Middle frontal gyrus (tissue), 1 donor: ENCODE results near the gene TSPYL6.

ENCODE experiments used
- DNase-seq: peaks from one replicate; pipeline ENCODE4 v3.0.0-alpha.2; 2015; ENCODE audit warnings: low spot score; ENCODE audit errors: extremely low spot score

Gene TSPYL6

DNA sequence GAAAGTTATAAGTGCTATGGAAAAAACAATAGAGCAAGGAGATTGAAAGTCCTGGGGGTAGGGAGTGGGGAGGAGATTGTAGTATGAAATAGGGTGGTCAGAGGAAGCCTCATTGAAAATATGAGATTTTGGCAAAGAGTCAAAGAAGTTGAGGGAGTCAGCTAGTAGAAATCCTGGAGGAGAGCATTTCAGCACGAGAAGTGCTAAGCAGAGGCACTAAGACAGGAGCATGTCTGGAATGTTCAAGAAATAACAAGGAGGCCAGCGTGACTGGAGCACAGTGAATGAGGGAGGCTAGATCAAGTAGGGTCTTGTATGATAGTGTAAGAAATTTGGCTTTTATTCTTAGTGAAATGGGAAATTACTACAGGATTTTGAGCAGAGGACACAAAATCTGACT, 2.1 kb upstream of the TSPYL6 start:
- no peak for DNase-seq

DNA sequence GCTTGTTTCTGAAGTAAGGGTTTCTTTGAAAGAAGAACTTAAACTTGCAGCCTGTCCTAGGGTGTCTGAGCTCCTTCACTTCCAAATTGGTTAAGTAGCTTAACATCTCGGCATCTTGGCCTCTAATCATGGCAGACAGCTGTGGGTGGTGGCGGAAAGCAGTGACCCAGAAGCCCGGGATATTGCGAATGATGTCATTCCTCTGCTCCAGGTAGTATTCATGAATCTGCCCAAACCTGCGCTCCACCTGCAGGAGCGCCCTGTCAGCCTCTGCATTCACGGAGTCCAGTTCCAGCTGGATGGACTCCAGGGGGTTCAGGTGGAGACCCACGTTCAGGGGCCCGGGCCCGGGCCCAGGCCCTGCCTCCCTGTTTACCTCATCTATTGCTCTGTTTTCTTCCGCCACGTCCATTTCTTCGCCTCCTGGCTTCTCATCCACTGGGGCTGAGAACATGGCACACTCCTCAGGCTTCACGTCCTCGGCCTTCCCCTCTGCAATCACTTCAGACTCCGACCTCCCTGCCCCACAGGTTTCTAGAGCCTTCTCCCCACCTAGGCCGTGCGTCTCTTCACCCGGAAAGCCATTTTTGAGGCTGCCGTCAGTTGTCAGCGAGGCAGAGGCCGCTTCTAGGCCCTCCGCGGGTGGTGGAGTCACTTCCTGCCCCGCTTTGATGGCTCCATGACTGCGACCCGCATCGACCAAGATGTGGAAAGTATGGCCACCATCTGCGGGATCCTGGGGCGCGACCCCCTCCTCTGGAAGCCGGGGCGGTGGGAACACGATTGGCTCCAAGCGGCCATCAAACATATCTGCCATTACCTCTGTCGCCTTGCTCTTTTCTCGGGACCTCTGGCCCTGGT, 569 bp downstream of the TSPYL6 start:
- no peak for DNase-seq

DNA sequence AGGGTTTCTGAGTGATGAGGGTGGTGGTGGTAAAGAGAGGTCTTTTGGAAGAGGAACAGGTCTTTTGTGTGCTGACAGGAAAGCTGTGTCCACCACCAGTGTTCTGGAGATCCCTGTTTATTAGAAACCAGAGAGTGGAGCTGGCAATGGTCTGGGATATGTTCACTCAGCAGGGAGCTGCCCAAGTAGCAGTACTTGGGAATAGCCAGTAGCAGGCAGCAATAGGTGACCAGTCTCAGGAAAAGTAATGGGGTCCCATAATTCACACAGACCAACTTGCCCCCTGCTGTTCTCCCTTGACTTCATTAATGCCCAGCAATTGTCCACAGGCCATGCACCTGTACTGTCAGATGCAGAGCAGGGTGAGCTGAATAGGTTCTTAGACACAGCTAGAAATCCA, 1.8 kb downstream of the TSPYL6 start:
- no peak for DNase-seq

DNA sequence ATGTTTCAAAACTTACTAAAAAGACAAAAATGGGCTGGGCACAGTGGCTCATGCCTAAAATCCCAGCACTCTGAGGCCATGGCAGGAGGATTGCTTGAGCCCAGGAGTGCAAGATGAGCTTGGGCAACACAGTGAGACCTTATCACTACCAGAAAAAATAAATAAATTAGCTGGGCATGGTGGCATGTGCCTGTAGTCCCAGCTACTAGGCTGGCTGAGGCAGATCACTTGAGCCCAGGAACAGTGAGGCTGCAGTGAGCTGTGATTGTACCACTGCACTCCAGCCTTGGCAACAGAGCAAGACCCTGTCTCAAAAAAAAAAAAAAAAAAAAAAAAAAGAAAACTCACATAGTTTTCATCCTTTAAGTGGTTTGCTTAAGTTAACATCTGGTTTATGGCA, 6.4 kb downstream of the TSPYL6 start:
- no peak for DNase-seq

DNA sequence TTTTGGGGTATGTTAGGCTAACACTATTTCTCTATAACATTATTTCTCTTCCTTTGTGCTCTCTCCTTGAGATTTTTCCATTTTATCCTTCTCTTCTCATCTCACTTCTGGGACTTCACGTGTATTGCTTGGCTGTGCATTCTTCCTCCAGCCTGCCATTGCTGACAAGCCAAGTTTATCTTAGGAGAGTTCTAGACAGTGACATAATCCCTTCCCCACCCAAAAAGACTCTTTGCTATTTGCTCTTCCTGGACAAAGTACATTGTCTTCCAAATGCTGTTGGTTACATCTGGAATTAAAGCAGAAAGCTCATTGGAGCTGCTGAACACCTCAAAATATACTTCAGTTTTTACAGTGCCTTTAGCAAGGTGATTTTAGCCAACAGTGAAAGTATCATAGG, 8.9 kb downstream of the TSPYL6 start:
- no peak for DNase-seq

DNA sequence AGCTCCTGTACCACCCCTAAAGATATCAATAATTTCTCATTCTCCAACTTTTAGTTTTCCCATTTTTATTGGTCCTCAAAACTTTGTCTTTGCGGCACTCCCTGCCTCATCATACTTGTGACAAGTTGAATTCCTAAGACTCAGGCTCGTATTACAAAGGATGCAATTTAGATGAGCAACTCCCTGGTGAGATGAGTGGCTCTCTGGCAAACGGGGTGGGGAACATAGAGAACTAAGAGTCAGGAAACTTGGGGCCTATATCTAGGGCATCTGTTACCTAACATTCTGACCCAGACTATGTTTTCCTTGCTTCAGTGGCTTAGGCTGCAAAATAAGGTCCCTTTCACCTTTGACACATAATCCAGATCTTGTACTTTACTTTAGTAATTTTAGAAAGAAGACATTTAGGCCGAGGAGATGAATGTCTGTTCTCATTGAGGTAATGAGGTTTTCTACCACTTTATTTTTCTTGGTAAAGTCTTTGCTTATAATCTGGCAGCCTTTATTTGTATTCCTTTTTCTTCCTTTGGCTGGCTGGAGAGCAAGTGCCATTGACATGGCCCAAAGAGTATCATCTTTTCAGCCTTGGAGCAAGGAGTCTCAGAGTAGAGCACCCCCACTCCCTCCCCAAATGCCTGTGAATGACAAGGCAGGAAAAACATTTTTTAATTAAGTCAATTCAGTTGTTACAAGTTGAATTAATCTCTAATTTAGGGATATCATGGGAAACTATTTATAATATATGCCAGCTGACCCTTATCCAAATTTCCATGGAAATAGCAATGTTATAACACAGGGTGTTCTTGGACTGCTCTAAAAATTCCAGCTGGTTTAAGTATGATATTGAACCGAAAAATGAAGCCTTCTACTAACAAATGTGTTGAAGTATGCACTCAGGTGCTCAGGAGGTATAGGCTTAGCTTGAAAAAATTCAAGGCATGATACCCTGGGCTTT, 15.2 kb downstream of the TSPYL6 start:
- no peak for DNase-seq

DNA sequence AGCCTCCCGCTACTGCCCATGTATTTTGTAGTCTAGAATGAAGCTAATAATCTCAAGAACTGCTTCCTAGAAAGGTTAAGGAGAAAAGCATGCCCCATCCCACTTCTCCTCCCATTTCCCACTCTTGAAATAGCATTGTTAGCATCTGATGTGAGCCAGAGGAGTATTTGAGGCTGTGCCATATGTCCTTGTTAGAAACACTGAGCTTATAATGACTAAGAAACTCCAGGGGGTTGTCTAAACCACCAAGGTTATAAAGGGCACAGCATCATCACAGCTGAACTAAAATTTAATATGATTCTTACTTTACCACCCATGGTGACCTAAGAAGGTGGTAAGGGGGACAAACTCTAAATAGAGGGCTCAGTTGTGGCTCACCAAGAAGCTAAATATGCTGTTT, 16.6 kb downstream of the TSPYL6 start:
- no peak for DNase-seq

DNA sequence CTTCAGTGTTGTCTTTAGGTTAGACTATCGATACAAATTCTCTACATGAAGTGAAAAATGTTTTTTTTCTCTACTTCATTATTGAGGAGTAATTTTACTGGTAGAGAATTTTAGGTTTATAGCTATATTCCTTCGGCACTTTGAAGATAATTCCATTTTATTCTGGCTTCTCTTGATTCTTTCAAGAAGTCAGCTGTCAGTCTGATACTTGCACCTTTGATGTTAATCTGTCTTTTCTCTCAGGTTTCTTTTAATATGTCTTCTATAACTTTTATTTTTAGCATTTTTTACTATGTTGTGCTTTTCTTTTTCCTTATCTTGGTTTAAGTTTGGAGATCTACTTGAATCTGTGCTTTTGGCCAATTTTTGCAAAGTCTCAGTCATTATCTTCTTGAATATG, 18.6 kb downstream of the TSPYL6 start:
- no peak for DNase-seq

DNA sequence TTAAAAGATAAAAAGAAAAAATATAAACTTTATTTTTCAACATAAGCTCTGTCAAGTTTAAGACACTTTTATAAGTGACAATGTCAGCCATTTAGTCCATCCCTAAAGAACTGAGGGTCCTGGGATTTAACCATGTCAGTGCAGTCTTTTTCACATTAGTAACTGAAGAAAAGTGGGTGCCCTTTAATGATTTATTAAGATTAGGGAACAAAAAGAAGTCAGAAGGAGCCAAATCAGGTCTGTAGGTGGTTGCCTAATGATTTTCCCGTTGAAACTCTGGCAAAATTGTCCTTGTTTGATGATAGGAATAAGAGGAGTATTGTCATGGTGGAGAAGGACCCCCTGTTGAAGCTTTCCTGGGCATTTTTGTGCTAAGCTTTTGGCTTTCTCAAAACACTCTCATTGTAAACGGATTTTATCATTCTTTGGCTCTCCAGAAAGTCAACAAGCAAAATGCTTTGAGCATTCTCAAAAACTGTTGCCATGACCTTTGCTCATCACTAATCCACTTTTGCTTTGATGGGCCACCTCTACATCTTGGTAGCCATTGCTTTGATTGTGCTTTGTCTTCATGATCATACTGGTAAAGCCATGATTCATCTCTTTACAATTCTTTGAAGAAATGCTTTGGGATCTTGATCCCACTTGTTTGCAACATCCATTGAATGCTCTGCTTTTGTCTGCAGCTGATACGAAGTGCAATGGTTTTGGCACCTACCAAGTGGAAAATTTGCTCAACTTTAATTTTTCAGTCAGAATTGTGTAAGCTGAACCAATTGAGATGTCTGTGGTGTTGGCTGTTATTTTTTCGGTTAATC, 22.0 kb downstream of the TSPYL6 start:
- no peak for DNase-seq

DNA sequence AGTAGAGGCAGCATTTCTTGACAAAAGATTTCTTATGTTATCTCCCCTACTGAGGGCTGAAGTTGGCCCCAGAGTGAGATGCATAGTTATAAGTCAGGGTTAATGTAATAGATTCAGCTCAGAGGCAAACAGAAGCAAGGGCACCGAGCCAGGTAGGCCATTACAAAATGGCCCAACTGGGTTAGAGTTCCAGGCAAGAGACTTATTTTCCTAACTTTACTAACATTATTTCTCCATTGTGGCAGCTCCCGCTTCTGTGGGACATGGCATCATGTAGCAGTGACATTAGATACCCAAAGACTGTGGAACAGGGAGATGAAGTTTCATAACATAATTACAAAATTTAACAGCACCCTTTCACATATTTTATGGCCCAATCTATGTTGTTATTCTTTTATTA, 27.1 kb downstream of the TSPYL6 start:
- DNase-seq: no peak

DNA sequence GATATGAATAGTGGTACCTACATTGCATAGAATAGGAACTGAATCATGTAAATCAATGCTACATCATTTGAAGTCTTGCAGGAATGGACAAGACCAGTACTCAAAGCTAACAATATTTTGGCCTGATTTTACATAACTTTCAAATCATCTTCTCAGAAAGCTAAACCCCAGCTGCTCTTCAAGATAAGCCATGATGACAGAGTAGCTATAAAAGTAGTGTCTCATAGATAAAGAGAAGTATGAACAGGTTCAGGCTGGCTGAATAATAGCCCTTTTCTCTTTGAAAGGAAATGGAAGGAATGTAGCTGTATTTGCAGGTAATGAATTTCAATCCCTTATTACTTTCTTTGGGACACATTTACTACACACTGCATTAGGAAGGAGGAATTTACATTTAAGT, 28.2 kb downstream of the TSPYL6 start:
- no peak for DNase-seq

DNA sequence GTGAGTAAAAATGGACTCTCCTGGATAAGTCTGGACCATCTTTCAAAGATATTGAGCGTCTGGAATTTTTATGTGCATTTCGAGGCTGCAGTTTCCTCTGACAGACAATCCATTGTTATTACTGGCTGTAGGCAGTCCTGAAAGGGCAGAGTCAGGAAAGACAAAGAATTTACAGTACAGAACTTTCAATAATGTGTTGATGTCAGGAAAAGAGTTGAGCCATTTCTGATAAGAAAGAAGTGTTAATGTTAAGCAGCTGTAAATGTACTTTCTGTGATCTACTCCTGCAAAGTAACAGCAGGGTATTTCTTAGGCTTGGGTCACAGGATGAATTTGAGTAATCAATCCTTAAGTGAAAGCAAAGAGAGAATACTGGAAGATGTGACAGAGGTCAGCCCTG, 29.8 kb downstream of the TSPYL6 start:
- DNase-seq: no peak

DNA sequence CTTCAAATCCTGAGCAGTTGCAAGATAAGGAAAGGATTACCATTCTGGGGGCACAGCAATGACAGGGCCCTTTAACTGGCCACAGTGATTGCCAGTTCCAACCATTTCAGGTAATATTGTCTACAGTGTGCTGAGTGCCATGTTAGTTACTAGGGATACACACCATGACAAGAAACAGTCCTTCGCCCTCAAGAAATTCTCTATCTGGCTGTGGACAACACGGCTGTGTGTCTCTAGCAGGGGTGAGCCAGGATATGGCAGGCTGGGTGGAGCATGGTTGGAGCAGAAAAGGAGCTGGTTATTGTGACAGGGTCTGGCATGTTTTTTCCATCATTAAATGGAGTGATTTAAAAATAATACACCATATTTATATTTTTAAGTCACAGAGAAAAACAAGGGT, 31.0 kb downstream of the TSPYL6 start:
- no peak for DNase-seq

DNA sequence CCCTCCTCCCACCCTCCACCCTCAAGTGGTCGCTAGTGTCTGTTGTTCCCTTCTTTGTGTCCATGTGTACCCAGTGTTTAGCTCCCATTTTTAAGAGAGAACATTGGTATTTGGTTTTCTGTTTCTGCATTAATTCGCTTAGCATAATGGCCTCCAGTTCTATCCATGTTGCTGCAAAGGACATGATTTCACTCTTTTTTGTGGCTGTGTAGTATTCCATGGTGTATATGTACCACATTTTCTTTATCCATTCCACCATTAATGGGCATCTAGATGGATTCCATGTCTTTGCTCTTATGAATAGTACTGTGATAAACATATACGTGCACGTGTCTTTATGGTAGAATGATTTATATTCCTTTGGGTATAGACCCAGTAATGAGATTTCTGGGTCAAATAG, 42.9 kb downstream of the TSPYL6 start:
- no peak for DNase-seq

DNA sequence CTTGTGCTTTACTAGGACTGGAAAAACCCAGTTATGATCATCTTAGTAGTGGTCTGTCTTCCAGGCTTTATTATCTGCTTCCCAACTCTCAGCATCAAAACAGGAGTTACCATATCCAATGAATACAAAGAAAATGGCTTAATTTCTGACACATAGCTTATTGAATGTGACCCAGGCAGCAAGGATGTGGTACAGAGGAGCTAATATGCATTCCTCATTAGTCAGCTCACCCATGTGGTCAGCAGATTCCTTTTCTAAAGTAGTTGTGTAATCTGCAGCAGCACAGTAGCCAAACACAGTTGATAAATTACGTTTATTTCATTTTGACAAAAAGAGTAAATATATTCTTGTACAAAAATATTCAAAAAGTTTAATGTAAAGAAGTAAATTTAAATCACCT, 43.6 kb downstream of the TSPYL6 start:
- DNase-seq: no peak

DNA sequence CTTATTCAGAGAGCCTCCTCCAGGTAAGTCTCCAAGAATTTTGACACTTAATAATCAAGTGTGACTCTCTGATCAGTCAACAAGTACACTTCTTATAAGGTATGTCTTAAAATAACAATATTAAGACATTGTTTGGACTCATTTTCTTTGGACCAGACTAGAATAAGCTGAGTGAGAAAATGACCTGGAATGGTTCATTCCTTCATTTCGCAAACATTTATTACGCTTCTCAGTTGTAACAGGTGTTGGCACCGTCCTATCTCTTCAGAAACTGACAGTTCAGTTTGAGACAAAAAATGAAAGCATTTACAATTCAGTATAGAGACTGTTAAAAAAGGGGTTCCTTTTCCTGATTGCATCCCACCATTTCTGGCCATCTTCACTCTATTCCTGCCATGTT, 46.6 kb downstream of the TSPYL6 start:
- no peak for DNase-seq

DNA sequence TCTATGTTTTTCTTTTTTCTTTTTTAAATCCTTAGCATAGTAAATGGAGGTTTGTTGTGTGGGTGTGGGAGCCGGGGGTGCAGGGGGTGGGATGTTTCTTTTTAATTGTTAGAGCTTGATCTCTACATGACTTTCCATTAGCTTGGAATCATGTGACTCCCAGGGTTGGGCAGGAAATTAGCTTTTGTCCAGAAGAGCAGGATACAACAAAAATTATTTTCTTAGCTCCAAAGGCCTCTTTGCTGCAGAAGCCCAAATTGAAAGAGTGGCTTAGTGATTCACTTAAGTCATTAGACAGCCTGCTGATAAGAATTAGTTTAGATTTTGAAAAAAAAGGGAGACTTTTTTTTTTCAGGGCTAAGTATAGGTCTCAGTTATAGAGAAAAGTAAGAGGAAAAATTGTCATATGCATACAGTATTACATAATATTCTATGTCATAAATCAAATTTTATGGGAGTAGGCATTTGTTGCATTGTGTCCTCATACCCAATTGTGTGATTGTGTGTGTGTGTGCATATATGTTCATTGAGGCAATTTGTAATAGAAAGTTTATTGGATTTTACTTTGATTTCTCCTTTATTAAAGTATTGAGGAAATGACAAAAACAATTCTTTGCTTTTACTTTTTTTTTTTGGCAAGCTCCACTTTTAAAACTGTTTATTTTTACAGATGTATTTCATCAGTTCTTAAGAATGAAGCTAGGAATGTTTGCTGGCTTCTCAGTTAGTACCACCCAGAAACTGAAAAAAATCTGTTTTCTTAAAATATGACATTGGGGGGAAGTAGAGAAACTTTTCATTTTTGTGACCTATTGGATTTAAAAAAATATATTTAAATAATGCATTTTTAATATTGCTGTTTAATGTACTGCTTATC, 47.4 kb downstream of the TSPYL6 start:
- no peak for DNase-seq

DNA sequence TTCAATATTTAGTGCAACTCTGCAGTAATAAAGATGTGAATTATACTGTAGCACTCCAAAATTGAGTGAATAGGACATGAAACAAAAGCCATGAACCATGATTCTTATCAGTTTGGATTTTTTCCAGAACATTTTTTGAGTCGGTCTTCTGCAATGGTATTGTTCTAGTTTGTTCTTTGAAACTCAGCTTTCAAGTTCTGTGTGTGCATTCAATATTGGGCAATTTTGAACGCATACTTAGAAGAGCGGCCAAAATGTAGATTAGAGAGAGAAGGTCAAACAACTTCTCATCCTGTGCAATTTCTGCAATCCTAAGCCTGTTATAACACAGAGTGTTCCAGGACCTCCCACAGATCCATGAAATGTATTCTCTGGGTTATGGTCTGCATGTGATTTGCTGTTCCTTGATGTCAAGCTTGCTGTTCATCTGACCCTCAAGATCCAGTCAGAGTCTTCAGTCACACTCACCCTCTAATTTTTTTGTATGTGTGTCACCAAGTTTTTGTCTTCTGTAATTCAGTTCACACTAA, 48.3 kb downstream of the TSPYL6 start:
- DNase-seq: no peak

DNA sequence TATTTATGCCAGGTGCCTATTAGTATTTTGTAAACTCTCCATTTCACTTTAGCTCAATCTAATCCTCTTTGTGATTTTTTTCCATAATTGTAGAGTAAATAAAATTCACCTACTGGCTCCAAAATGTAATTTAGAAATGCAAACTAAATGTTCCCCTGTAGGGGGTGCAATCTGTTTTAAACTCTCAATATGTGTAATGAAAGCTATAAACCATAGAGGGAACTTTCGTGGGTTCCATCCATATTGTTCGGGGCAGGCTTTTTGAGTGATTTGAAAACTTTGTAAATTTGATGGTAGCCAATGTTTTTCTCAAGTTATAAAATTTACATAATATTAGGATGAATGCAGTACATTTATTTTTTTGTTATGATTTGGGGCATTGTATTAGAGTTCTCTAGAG, 49.4 kb downstream of the TSPYL6 start:
- DNase-seq: peak; percentile 16

DNA sequence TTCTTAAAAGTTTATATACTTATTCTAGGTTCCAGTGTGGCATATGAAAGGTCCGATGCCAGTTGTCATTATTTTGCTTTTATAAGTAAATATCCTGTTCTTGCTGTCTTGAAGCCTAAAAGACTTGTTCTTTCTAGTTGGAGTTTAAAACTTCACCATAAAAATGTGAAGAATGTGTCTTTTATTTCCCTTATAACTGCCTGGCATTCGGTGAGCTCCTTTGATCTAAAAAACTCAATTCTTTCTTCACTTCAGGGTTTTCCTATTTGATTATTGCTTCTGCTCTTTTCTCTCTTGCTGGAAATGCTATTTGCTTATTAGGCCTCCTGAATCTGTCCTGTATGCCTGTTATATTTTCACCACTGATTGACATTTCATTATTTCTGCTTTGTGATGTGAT, 51.6 kb downstream of the TSPYL6 start:
- DNase-seq: no peak
